Glutamatergic neuron (in vitro differentiated cells): ENCODE measurements around the gene PLAC1. TPM values are rescaled to one million over a fixed set of nuclear protein-coding genes. Genes with fewer than 3 reads are reported as not detected.

Source experiments
- DNase-seq: peaks from one replicate; pipeline ENCODE4 v3.0.0; 2022
- H3K27ac Mint-ChIP-seq: one replicate; pipeline ENCODE4 v1.8.0; 2020; ENCODE audit warnings: mild to moderate bottlenecking, mixed read lengths, inconsistent platforms; ENCODE audit not compliant: unreplicated experiment
- H3K27me3 Mint-ChIP-seq: one replicate; pipeline ENCODE4 v1.8.0; 2020; ENCODE audit warnings: mild to moderate bottlenecking, moderate library complexity, mixed read lengths, inconsistent platforms; ENCODE audit not compliant: unreplicated experiment
- H3K36me3 Mint-ChIP-seq: one replicate; pipeline ENCODE4 v1.8.0; 2020; ENCODE audit warnings: mild to moderate bottlenecking, mixed read lengths, inconsistent platforms; ENCODE audit not compliant: unreplicated experiment
- H3K4me1 Mint-ChIP-seq: one replicate; pipeline ENCODE4 v1.8.0; 2020; ENCODE audit warnings: mild to moderate bottlenecking, low read depth, mixed read lengths, inconsistent platforms; ENCODE audit not compliant: unreplicated experiment
- H3K4me3 Mint-ChIP-seq: one replicate; pipeline ENCODE4 v1.8.0; 2020; ENCODE audit warnings: mild to moderate bottlenecking, mixed read lengths, inconsistent platforms; ENCODE audit not compliant: unreplicated experiment
- H3K9me3 Mint-ChIP-seq: one replicate; pipeline ENCODE4 v1.8.0; 2020; ENCODE audit warnings: mild to moderate bottlenecking, moderate library complexity, mixed read lengths, inconsistent platforms; ENCODE audit not compliant: unreplicated experiment
- CTCF ChIP-seq: fragments of 200-600 bp; sonication (generic); IDR thresholded peaks from one replicate; pipeline ENCODE4 v1.5.0; 2021; ENCODE audit not compliant: partially characterized antibody, unreplicated experiment
- total RNA-seq: library from RNA; stranded (reverse); fragmentation: NEBNext Ultra II Directional; extraction: Animal tissue kit (Norgen Biotek cat#: 25700); gene quantifications from one replicate; pipeline ENCODE4 v1.2.1, GENCODE V29; 2021; ENCODE audit not compliant: unreplicated experiment

PLAC1 gene
- total RNA-seq, 1 donor from 2014 or later, result not detected

- no peaks in the 10 kb centered on the region for H3K36me3 Mint-ChIP-seq
- no peak for TF ChIP-seq CTCF
- no peak for DNase-seq
- peaks cover 4% of the 10 kb centered on the region for H3K9me3 Mint-ChIP-seq
- H3K27me3 Mint-ChIP-seq, result peaks cover 2% of the 10 kb centered on the region
- H3K4me3 Mint-ChIP-seq, result no peak overlapping the region
- no peak overlapping the region for H3K27ac Mint-ChIP-seq
- H3K4me1 Mint-ChIP-seq, result peaks cover 1% of the 10 kb centered on the region
These were observed 3.0 kb upstream of the PLAC1 start for GRCh38 chrX:134661295-134661694.

- TF ChIP-seq CTCF, result no peak
These were observed 2.4 kb upstream of the PLAC1 start for GRCh38 chrX:134660627-134661026.

GRCh38 chrX:134659761-134660160 lies 1.5 kb upstream of the PLAC1 start:
- Mint-ChIP-seq H3K36me3 (no peaks in the 10 kb centered on the region), H3K9me3 (peaks cover 4% of the 10 kb centered on the region), H3K4me1 (no peaks in the 10 kb centered on the region), H3K27me3 (peaks cover 2% of the 10 kb centered on the region), H3K27ac (no peak overlapping the region), H3K4me3 (no peak overlapping the region)
- no peak for DNase-seq
- no peak for TF ChIP-seq CTCF

More at GRCh38 chrX:134660627-134661026, 2.4 kb upstream of the PLAC1 start:
- Mint-ChIP-seq H3K36me3 (no peaks in the 10 kb centered on the region), H3K27me3 (peaks cover 2% of the 10 kb centered on the region), H3K27ac (no peak overlapping the region), H3K9me3 (peaks cover 4% of the 10 kb centered on the region), H3K4me1 (peaks cover 1% of the 10 kb centered on the region), H3K4me3 (no peak overlapping the region)
- no peak for DNase-seq

- Mint-ChIP-seq H3K27me3 (peaks cover 2% of the 10 kb centered on the region), H3K36me3 (no peaks in the 10 kb centered on the region), H3K9me3 (peaks cover 4% of the 10 kb centered on the region), H3K4me3 (no peak overlapping the region), H3K4me1 (peaks cover 3% of the 10 kb centered on the region), H3K27ac (no peak overlapping the region)
- no peak for DNase-seq
- no peak for TF ChIP-seq CTCF
These were observed 421 bp upstream of the PLAC1 start for GRCh38 chrX:134658760-134659023.

- H3K4me1 Mint-ChIP-seq, result peaks cover 3% of the 10 kb centered on the region
- H3K27ac Mint-ChIP-seq, result no peak overlapping the region
- no peak for DNase-seq
- no peaks in the 10 kb centered on the region for H3K9me3 Mint-ChIP-seq
- no peaks in the 10 kb centered on the region for H3K27me3 Mint-ChIP-seq
- H3K36me3 Mint-ChIP-seq, result no peaks in the 10 kb centered on the region
- no peak overlapping the region for H3K4me3 Mint-ChIP-seq
- TF ChIP-seq CTCF, result no peak
These were observed 3.8 kb downstream of the PLAC1 start for GRCh38 chrX:134654398-134655012.
